Gastroesophageal sphincter (tissue), 3 donors: ENCODE measurements around the gene STK40.

Experiments used
- CTCF ChIP-seq, 4 experiments: fragments of 200-600 bp in 2 of 4; fragments of 450-650 bp in 2 of 4; sonication (generic) in 1 of 4; IDR thresholded peaks; one replicate each; pipeline ENCODE4 v1.5.1; 2017 to 2019; ENCODE audit warnings: antibody characterized with exemption in 4 of 4, mild to moderate bottlenecking in 2 of 4, moderate library complexity in 2 of 4
- POLR2A ChIP-seq, 2 donors: fragments of 450-650 bp; IDR thresholded peaks; one replicate each; pipeline ENCODE4 v1.6.1; 2017; ENCODE audit warnings: antibody characterized with exemption in 2 of 2, mild to moderate bottlenecking in 2 of 2, moderate library complexity in 1 of 2

GRCh38 chr1:36380143-36380619, 5.5 kb downstream of the STK40 start:
- TF ChIP-seq CTCF (IDR thresholded peaks at IDR 0.05) (no peak), POLR2A (IDR thresholded peaks at IDR 0.05) (no peak)
